ENCODE data around the gene TWSG1. TPM values are rescaled to one million over a fixed set of nuclear protein-coding genes. Genes with fewer than 3 reads are reported as not detected.

TWSG1 gene
- total RNA-seq, 1 experiment from 2014 or later: 29.1 TPM

- no peak for DNase-seq
- Mint-ChIP-seq H3K4me1 (ENCODE audit: low read depth, unreplicated experiment) (no peaks in the 10 kb centered on the region), H3K27me3 (ENCODE audit: unreplicated experiment) (no peaks in the 10 kb centered on the region), H3K9me3 (ENCODE audit: low read depth, unreplicated experiment) (peaks cover 3% of the 10 kb centered on the region), H3K36me3 (ENCODE audit: insufficient read depth, unreplicated experiment) (no peaks in the 10 kb centered on the region), H3K27ac (ENCODE audit: unreplicated experiment) (no peak overlapping the region), H3K4me3 (ENCODE audit: low read depth, unreplicated experiment) (no peak overlapping the region)
- BruUV-seq (replicated peaks): no TSS peak
- CTCF ChIA-PET: no interaction called here
- TF ChIP-seq CTCF (IDR thresholded peaks at IDR 0.05; ENCODE audit: unreplicated experiment): no peak
- intact Hi-C loops (cut with micrococcal nuclease; ENCODE audit: unreplicated experiment): no loop called here
Observed at GRCh38 chr18:9290156-9290555, 44.4 kb upstream of the TWSG1 start.

- H3K36me3 Mint-ChIP-seq (ENCODE audit: insufficient read depth, unreplicated experiment): no peaks in the 10 kb centered on the region
- H3K27ac Mint-ChIP-seq (ENCODE audit: unreplicated experiment): no peak overlapping the region
- peaks cover 3% of the 10 kb centered on the region for H3K9me3 Mint-ChIP-seq (ENCODE audit: low read depth, unreplicated experiment)
- no peaks in the 10 kb centered on the region for H3K27me3 Mint-ChIP-seq (ENCODE audit: unreplicated experiment)
- no peak for DNase-seq
- no peaks in the 10 kb centered on the region for H3K4me1 Mint-ChIP-seq (ENCODE audit: low read depth, unreplicated experiment)
- BruUV-seq (replicated peaks): no TSS peak
- no peak overlapping the region for H3K4me3 Mint-ChIP-seq (ENCODE audit: low read depth, unreplicated experiment)
- no peak for TF ChIP-seq CTCF (IDR thresholded peaks at IDR 0.05; ENCODE audit: unreplicated experiment)
- CTCF ChIA-PET: interaction anchor here (0.5 kb wide), 1 partner anchor 12 kb away, joined by 4 read pairs; no protein-coding TSS in a partner anchor
- intact Hi-C loops (cut with micrococcal nuclease; ENCODE audit: unreplicated experiment): no loop called here
Observed at GRCh38 chr18:9292047-9292446, 42.5 kb upstream of the TWSG1 start.

DNA sequence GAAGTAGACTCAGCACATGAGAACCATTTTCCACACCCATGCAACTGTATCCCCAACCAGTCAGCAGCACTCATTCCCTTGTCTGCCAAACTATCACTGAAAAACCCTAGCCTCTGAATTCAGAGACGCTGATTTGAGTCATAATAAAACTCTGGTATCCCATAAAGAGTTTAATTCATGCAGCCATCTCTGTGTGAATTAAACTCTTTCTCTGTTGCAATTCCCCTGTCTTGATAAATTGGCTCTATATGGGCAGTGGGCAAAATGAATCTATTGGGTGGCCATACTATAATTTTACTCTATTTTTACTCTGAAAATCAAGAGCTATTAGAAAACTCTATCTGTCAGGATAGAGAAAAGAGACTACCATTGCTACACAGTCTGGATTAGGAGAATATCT is 40.6 kb upstream of the TWSG1 start:
- intact Hi-C loops (cut with micrococcal nuclease; ENCODE audit: unreplicated experiment): no loop called here

GRCh38 chr18:9296233-9297006 is 38.2 kb upstream of the TWSG1 start:
- no peak for TF ChIP-seq CTCF (IDR thresholded peaks at IDR 0.05; ENCODE audit: unreplicated experiment)
- H3K36me3 Mint-ChIP-seq (ENCODE audit: insufficient read depth, unreplicated experiment): no peaks in the 10 kb centered on the region
- H3K4me3 Mint-ChIP-seq (ENCODE audit: low read depth, unreplicated experiment): no peak overlapping the region
- intact Hi-C loops (cut with micrococcal nuclease; ENCODE audit: unreplicated experiment): no loop called here
- H3K27me3 Mint-ChIP-seq (ENCODE audit: unreplicated experiment): no peaks in the 10 kb centered on the region
- no peaks in the 10 kb centered on the region for H3K4me1 Mint-ChIP-seq (ENCODE audit: low read depth, unreplicated experiment)
- peaks cover 3% of the 10 kb centered on the region for H3K9me3 Mint-ChIP-seq (ENCODE audit: low read depth, unreplicated experiment)
- no peak overlapping the region for H3K27ac Mint-ChIP-seq (ENCODE audit: unreplicated experiment)
- CTCF ChIA-PET: interaction anchor here (1.2 kb wide), 1 partner anchor 38 kb away, joined by 3 read pairs; the partner anchor contains the start of gene TWSG1
- no peak for DNase-seq
- BruUV-seq (replicated peaks): no TSS peak

More for the DNA sequence above, 40.6 kb upstream of the TWSG1 start:
- CTCF ChIA-PET: no interaction called here
- no TSS peak for BruUV-seq (replicated peaks)
- no peaks in the 10 kb centered on the region for H3K27me3 Mint-ChIP-seq (ENCODE audit: unreplicated experiment)
- H3K27ac Mint-ChIP-seq (ENCODE audit: unreplicated experiment): no peak overlapping the region
- no peak for DNase-seq
- TF ChIP-seq CTCF (IDR thresholded peaks at IDR 0.05; ENCODE audit: unreplicated experiment): no peak
- peaks cover 3% of the 10 kb centered on the region for H3K9me3 Mint-ChIP-seq (ENCODE audit: low read depth, unreplicated experiment)
- H3K4me1 Mint-ChIP-seq (ENCODE audit: low read depth, unreplicated experiment): no peaks in the 10 kb centered on the region
- no peaks in the 10 kb centered on the region for H3K36me3 Mint-ChIP-seq (ENCODE audit: insufficient read depth, unreplicated experiment)
- no peak overlapping the region for H3K4me3 Mint-ChIP-seq (ENCODE audit: low read depth, unreplicated experiment)

Measured in Calu3 (cell line).